ENCODE measurements around the gene PPP2R5E. TPM values are rescaled to one million over a fixed set of nuclear protein-coding genes. Genes with fewer than 3 reads are reported as not detected.

Gene PPP2R5E
- total RNA-seq, 2 experiments from 2014 or later, result 12.5 to 47.8 TPM

DNA sequence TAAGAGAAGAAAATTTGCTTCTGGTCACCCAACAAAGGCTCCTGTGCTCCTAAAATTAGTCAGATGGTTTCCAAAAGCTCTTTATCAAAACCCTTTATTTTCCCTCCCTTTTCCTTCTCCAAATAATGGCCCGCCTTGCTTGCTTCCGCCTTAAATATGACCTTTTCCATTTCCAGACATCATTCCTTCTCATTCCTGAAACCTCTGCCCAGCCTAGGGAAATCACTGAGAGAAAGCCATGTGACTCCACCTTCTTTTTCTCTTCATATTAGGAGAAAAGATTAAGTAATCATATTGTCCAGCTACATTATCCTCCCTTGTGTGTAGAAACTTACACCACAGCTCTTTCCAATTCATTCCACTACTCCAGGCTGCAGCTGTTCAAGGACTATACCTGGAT is 148.7 kb downstream of the PPP2R5E start:
- no peak overlapping the region for H3K4me2 ChIP-seq (ENCODE audit: low read length)
- DNase-seq (ENCODE audit: low spot score), result no peak
- H2AFZ ChIP-seq (ENCODE audit: low read length), result no peak overlapping the region
- intact Hi-C loops (cut with micrococcal nuclease; ENCODE audit: unreplicated experiment), result no loop called here
- no peaks in the 10 kb centered on the region for H3K4me1 ChIP-seq (ENCODE audit: insufficient read depth, low read length, poor library complexity, severe bottlenecking)
- ChIA-PET POLR2A (interaction anchor here (1.5 kb wide), 1 partner anchor 14 kb away, joined by 4 read pairs; no protein-coding TSS in a partner anchor), CTCF (ENCODE audit: unreplicated experiment) (no interaction called here)
- no peaks in the 10 kb centered on the region for H4K20me1 ChIP-seq (ENCODE audit: insufficient read depth, low read length)
- no peak overlapping the region for H3K4me3 ChIP-seq (ENCODE audit: low read depth, low read length, poor library complexity, severe bottlenecking)
- BruUV-seq (replicated peaks), result no TSS peak
- peaks cover 50% of the 10 kb centered on the region for H3K36me3 ChIP-seq (ENCODE audit: insufficient read depth, low read length)
- no peak overlapping the region for H3K27ac ChIP-seq (ENCODE audit: low read depth, low read length, poor library complexity, severe bottlenecking)
- H3K9me2 ChIP-seq (ENCODE audit: insufficient read depth, low read length), result no peaks in the 10 kb centered on the region
- TF ChIP-seq, protein P1, sequence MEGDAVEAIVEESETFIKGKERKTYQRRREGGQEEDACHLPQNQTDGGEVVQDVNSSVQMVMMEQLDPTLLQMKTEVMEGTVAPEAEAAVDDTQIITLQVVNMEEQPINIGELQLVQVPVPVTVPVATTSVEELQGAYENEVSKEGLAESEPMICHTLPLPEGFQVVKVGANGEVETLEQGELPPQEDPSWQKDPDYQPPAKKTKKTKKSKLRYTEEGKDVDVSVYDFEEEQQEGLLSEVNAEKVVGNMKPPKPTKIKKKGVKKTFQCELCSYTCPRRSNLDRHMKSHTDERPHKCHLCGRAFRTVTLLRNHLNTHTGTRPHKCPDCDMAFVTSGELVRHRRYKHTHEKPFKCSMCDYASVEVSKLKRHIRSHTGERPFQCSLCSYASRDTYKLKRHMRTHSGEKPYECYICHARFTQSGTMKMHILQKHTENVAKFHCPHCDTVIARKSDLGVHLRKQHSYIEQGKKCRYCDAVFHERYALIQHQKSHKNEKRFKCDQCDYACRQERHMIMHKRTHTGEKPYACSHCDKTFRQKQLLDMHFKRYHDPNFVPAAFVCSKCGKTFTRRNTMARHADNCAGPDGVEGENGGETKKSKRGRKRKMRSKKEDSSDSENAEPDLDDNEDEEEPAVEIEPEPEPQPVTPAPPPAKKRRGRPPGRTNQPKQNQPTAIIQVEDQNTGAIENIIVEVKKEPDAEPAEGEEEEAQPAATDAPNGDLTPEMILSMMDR (conservative IDR thresholded peaks at IDR 0.05; ENCODE audit: low read length), result no peak
- no peak for TF ChIP-seq EZH2phosphoT487 (IDR thresholded peaks at IDR 0.05; ENCODE audit: borderline replicate concordance, low read depth, low read length)
- no peaks in the 10 kb centered on the region for H3K9me3 ChIP-seq (ENCODE audit: low read length)
- no peaks in the 10 kb centered on the region for H3K79me2 ChIP-seq (ENCODE audit: insufficient read depth, low read depth, low read length)

DNA sequence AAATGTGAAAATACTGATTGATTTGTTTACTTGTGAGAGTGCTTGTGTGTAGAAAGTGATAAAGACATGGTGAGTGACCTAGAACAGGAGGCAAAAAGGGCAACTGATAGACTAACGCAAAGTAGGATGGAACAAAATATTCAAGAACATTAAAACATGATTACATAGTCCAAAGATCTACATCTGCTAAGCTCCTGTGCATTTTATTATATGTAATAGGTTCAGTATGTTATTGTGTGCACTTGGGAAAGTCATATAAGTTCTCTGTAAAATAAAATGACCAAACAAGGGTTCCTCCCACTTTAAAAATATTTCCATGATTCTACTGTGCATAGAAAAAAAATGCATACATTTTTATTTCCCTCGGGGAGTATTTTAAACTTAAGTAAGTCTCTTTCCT is 150.2 kb downstream of the PPP2R5E start:
- H3K4me1 ChIP-seq (ENCODE audit: insufficient read depth, low read length, poor library complexity, severe bottlenecking), result no peaks in the 10 kb centered on the region
- no peak for DNase-seq (ENCODE audit: low spot score)
- H3K27ac ChIP-seq (ENCODE audit: low read depth, low read length, poor library complexity, severe bottlenecking), result no peak overlapping the region
- TF ChIP-seq, protein P1 (conservative IDR thresholded peaks at IDR 0.05; ENCODE audit: low read length), result no peak
- H2AFZ ChIP-seq (ENCODE audit: low read length), result no peak overlapping the region
- H4K20me1 ChIP-seq (ENCODE audit: insufficient read depth, low read length), result no peaks in the 10 kb centered on the region
- H3K79me2 ChIP-seq (ENCODE audit: insufficient read depth, low read depth, low read length), result no peaks in the 10 kb centered on the region
- POLR2A ChIA-PET, result no interaction called here
- H3K4me2 ChIP-seq (ENCODE audit: low read length), result no peak overlapping the region
- H3K36me3 ChIP-seq (ENCODE audit: insufficient read depth, low read length), result peaks cover 55% of the 10 kb centered on the region
- intact Hi-C loops (cut with micrococcal nuclease; ENCODE audit: unreplicated experiment), result no loop called here
- H3K9me2 ChIP-seq (ENCODE audit: insufficient read depth, low read length), result no peaks in the 10 kb centered on the region
- H3K9me3 ChIP-seq (ENCODE audit: low read length), result no peaks in the 10 kb centered on the region
- H3K4me3 ChIP-seq (ENCODE audit: low read depth, low read length, poor library complexity, severe bottlenecking), result no peak overlapping the region
- CTCF ChIA-PET (ENCODE audit: unreplicated experiment), result no interaction called here
- no TSS peak for BruUV-seq (replicated peaks)

DNA sequence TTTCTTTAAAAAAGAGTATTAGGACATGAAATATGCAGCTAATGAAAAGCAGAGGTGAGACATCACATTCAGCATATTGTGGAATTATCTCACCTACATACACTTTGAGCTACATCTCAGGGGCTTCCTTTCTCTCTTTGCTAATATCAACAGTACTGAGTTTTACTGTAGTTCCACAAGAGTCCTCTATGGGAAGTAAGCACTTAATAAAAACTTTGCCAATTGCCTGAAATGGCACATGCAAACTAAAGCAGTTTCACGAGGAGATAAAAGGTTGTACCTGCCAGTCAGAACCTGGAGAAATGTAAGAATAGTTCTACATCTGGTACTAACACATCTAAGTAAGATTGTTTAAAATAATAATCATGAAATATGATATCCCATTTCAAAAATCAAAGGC is 150.9 kb downstream of the PPP2R5E start:
- H3K4me3 ChIP-seq (ENCODE audit: low read depth, low read length, poor library complexity, severe bottlenecking), result no peak overlapping the region
- H3K27ac ChIP-seq (ENCODE audit: low read depth, low read length, poor library complexity, severe bottlenecking), result no peak overlapping the region
- H3K4me2 ChIP-seq (ENCODE audit: low read length), result no peak overlapping the region
- BruUV-seq (replicated peaks), result no TSS peak
- no peaks in the 10 kb centered on the region for H4K20me1 ChIP-seq (ENCODE audit: insufficient read depth, low read length)
- TF ChIP-seq, protein P1 (conservative IDR thresholded peaks at IDR 0.05; ENCODE audit: low read length), result no peak
- TF ChIP-seq EZH2phosphoT487 (IDR thresholded peaks at IDR 0.05; ENCODE audit: borderline replicate concordance, low read depth, low read length), result no peak
- DNase-seq (ENCODE audit: low spot score), result no peak
- H2AFZ ChIP-seq (ENCODE audit: low read length), result no peak overlapping the region
- no peaks in the 10 kb centered on the region for H3K9me3 ChIP-seq (ENCODE audit: low read length)
- no peaks in the 10 kb centered on the region for H3K79me2 ChIP-seq (ENCODE audit: insufficient read depth, low read depth, low read length)
- H3K36me3 ChIP-seq (ENCODE audit: insufficient read depth, low read length), result peaks cover 62% of the 10 kb centered on the region
- intact Hi-C loops (cut with micrococcal nuclease; ENCODE audit: unreplicated experiment), result no loop called here
- H3K4me1 ChIP-seq (ENCODE audit: insufficient read depth, low read length, poor library complexity, severe bottlenecking), result no peaks in the 10 kb centered on the region
- H3K9me2 ChIP-seq (ENCODE audit: insufficient read depth, low read length), result no peaks in the 10 kb centered on the region
- ChIA-PET POLR2A (no interaction called here), CTCF (ENCODE audit: unreplicated experiment) (no interaction called here)

All from OCI-LY7 (cell line).